Mucosa of rectum (tissue), 2 donors: ENCODE results near the gene C4orf46.
"Not testable (repeated sequence)": the region's sequence is repeated elsewhere in the genome, so short reads cannot be mapped to it uniquely, and the experiment has no call there.

ENCODE experiments used
- H3K27ac ChIP-seq, 2 donors: one replicate each; pipeline ENCODE4 v1.7.0; 2013; ENCODE audit warnings: inconsistent platforms in 2 of 2, low read depth in 2 of 2, low read length in 2 of 2
- H3K27me3 ChIP-seq, 2 donors: one replicate each; pipeline ENCODE4 v1.7.0; 2013; ENCODE audit warnings: low read length in 2 of 2; ENCODE audit not compliant: control insufficient read depth in 2 of 2, insufficient read depth in 2 of 2
- H3K36me3 ChIP-seq, 2 donors: one replicate each; pipeline ENCODE4 v1.7.0; 2013; ENCODE audit warnings: low read length in 2 of 2; ENCODE audit not compliant: control insufficient read depth in 2 of 2, insufficient read depth in 2 of 2
- H3K4me1 ChIP-seq, 2 donors: one replicate each; pipeline ENCODE4 v1.7.0; 2013; ENCODE audit warnings: low read length in 2 of 2, mild to moderate bottlenecking in 1 of 2; ENCODE audit not compliant: control insufficient read depth in 2 of 2, insufficient read depth in 2 of 2
- H3K4me3 ChIP-seq, 2 donors: one replicate each; pipeline ENCODE4 v1.7.0; 2013; ENCODE audit warnings: low read length in 2 of 2
- H3K9ac ChIP-seq, 2 donors: one replicate each; pipeline ENCODE4 v1.7.0; 2013; ENCODE audit warnings: low read length in 2 of 2, low read depth in 1 of 2, mild to moderate bottlenecking in 1 of 2
- H3K9me3 ChIP-seq, 2 donors: one replicate each; pipeline ENCODE4 v1.7.0; 2013; ENCODE audit warnings: low read length in 2 of 2; ENCODE audit not compliant: control insufficient read depth in 2 of 2
- donor health status: healthy.
- donor health status: Normal muscosa, but diverticular disease.

The C4orf46 gene

DNA sequence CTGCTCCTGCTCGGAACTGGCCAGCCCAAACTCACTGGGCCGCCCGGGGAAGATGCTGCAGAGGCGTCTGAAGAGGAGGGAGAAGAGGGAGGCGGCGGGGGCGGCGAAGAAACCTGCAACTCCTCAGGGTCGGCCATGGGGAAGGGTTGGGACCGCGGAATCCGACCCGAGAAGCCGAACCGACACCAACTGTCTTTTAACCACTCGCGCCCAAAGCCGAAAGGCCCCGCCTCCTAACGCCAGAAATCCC, at the start of gene C4orf46:
Gene C4orf46 (minus strand): TSS at position 223 of the 250 bp plus-strand sequence. CDS start 86 bp downstream, at position 137.
- Histone ChIP-seq H3K9me3 (no peaks in the 10 kb centered on the region), H3K4me3 (peak within 1 kb of the TSS; percentile 97 to 99), H3K4me1 (peaks cover 11 to 12% of the 10 kb centered on the region in 2 donors), H3K9ac (peak within 1 kb of the TSS; percentile 88 to 99), H3K27me3 (no peaks in the 10 kb centered on the region), H3K36me3 (peaks cover 0 to 3% of the 10 kb centered on the region in 2 donors), H3K27ac (peak within 1 kb of the TSS; percentile 96 to 99)

DNA sequence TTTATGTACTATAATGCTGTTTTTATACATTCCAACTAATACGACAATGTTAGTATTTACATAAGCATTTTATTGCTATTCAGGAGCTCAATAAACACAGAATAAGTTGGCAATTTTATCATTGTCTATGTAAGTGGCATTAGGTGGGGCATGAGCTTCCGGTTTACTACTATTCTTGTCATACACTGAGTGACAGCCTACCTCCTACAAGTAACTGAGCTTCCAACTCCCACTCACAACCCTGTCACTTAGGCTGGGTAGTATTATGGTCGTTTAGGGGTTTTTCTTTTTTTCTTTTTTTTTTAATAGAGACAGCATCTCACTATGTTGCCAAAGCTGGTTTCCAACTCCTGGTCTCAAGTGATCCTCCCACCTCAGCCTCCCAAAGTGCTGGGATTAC, 44.1 kb upstream of the C4orf46 start:
- H3K4me1 ChIP-seq, result no peaks in the 10 kb centered on the region
- no peak overlapping the region for H3K4me3 ChIP-seq
- peaks cover 56 to 60% of the 10 kb centered on the region in 2 donors for H3K36me3 ChIP-seq
- H3K9ac ChIP-seq, result no peak overlapping the region
- H3K27me3 ChIP-seq, result no peaks in the 10 kb centered on the region
- no peak overlapping the region for H3K27ac ChIP-seq
- H3K9me3 ChIP-seq, result no peaks in the 10 kb centered on the region

DNA sequence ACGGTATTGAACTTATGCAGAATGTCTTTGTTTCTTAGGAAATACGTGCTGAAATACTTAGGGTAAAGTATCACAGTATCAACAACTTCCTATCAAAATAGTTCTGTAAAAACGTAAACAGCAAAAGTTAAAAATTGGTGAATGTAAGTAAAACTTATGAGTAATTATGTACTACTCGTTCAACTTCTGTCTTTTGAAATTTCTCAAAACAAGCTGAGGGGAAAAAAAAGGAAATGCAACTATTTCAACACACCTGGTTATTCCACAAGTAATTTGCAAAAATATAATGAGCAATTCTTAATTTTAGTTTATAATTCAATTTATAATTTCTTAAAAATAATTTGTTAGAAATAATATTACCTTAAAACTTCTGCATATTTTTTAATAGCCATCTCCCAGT, 43.2 kb upstream of the C4orf46 start:
- no peak overlapping the region for H3K4me3 ChIP-seq
- no peak overlapping the region for H3K27ac ChIP-seq
- no peaks in the 10 kb centered on the region for H3K4me1 ChIP-seq
- H3K9ac ChIP-seq, result no peak overlapping the region
- peaks cover 59 to 67% of the 10 kb centered on the region in 2 donors for H3K36me3 ChIP-seq
- H3K27me3 ChIP-seq, result no peaks in the 10 kb centered on the region
- no peaks in the 10 kb centered on the region for H3K9me3 ChIP-seq

DNA sequence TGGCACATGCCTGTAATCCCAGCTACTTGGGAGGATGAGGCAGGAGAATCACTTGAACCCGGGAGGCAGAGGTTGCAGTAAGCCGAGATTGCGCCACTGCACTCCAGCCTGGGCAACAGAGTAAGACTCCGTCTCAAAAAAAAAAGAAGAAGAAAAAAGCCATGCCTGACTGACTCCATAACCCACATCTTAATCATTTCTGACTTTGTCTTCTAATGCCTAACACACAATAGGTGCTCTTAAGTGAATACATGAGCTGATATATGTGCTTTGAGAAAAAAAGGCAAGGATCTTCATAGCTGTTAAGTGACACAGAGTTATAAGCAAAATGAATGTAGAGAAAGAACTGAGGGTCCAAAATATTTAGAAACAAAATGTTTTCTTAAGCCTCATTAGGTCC, 40.9 kb upstream of the C4orf46 start:
- H3K36me3 ChIP-seq, result peaks cover 54 to 56% of the 10 kb centered on the region in 2 donors
- H3K9ac ChIP-seq, result not testable (repeated sequence)

DNA sequence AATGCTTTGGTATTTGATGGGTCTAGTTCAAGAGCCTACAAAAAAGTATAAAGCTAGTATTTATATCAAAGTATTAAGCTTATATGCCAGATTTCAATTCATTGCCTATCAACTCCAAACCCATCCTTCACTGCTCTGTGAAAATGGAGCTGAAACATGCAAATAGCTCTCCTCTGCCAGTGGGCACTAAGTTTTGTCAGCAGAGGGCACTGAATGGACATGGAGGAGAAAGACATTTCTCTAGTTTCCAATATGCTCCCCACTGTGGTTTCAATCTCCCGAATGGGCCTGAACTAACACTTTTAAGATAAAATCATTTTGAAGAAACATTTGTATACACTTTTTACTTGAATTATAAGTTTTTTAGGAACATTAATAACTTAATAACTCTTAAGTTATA, 39.1 kb upstream of the C4orf46 start:
- H3K9me3 ChIP-seq, result no peaks in the 10 kb centered on the region
- H3K27me3 ChIP-seq, result no peaks in the 10 kb centered on the region
- H3K4me3 ChIP-seq, result no peak overlapping the region
- no peaks in the 10 kb centered on the region for H3K4me1 ChIP-seq
- no peak overlapping the region for H3K9ac ChIP-seq
- H3K36me3 ChIP-seq, result peaks cover 51 to 67% of the 10 kb centered on the region in 2 donors
- H3K27ac ChIP-seq, result no peak overlapping the region

More for the DNA sequence above, 40.9 kb upstream of the C4orf46 start:
- H3K4me3 ChIP-seq, H3K9me3 ChIP-seq, H3K4me1 ChIP-seq, H3K27me3 ChIP-seq, H3K27ac ChIP-seq: not testable (repeated sequence)

DNA sequence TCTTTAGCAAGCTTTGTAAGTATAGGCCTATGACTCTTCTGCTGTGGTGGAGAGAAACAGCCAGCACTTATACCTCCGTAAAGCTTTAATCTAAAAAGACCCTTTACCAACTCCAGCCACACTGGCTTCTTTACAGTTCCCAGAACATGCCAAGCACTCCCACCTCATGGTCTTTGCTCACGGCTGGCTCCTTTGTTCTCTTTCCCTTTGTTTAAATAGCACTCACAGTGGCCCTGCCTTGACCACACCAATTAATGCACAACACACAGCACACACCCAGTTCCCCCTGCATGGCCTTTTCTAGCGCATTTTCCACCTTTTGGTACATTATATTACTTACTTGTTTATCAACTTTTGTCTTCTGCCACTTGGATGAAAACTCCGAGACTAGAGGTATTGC, 32.6 kb upstream of the C4orf46 start:
- Histone ChIP-seq H3K27ac (no peak overlapping the region), H3K36me3 (peaks cover 27 to 36% of the 10 kb centered on the region in 2 donors), H3K27me3 (no peaks in the 10 kb centered on the region), H3K9ac (no peak overlapping the region), H3K9me3 (no peaks in the 10 kb centered on the region), H3K4me3 (no peak overlapping the region), H3K4me1 (no peaks in the 10 kb centered on the region)

DNA sequence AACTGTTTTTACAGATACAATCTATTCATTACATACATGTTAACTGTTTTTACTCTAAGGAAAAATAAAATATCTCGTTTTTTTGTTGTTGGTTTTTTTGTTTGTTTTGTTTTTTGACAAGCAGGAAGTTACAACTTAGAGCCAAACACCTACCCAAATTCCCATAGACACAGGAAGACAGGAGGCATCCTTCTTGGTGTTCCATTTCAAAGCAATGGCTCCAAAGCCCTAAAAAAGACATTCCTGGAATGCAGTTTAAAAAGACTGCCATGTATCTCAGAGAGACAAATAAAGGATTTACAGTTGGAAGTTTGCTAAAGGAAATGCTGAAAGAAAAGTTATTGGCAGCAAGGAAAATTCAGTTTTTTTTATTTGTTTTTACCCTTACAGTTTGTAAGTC, 17.1 kb upstream of the C4orf46 start:
- Histone ChIP-seq H3K27ac (no peak overlapping the region), H3K9ac (no peak overlapping the region), H3K27me3 (no peaks in the 10 kb centered on the region), H3K4me1 (no peaks in the 10 kb centered on the region), H3K36me3 (peaks cover 13 to 26% of the 10 kb centered on the region in 2 donors), H3K4me3 (no peak overlapping the region), H3K9me3 (no peaks in the 10 kb centered on the region)

DNA sequence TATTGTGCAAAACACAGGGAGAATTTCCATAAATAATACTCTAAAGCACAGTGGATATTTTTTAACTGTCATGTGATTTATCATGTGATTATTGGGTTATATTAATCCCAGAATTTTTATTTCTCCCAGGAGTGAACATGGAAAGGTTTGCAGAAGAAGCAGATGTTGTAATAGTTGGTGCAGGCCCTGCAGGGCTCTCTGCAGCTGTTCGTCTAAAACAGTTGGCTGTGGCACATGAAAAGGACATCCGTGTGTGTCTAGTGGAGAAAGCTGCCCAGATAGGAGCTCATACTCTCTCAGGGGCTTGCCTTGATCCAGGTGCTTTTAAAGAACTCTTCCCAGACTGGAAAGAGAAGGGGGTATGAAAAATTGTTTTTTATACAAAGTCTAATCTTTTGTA, 10.4 kb upstream of the C4orf46 start:
- Histone ChIP-seq H3K4me3 (no peak overlapping the region), H3K4me1 (no peaks in the 10 kb centered on the region), H3K9me3 (no peaks in the 10 kb centered on the region), H3K36me3 (peaks cover 8 to 14% of the 10 kb centered on the region in 2 donors), H3K27me3 (no peaks in the 10 kb centered on the region), H3K9ac (no peak overlapping the region), H3K27ac (no peak overlapping the region)

DNA sequence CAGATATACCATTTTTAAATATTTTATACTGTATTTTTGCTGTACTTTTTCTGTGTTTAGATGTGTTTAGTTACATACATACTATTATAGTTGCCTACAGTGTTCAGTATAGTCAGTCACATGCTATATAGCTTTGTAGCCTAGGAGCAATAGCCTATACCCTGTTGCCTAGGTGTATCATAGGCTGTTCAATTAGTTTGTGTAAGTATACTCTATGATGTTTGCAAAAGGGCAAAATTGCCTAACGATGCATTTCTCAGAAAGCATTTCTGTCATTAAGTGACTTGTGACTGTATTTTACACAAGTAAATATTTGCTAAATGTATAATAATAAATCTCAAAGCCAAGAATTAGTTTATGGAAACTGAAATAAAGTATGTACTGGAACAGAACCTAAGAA, 9.9 kb upstream of the C4orf46 start:
- H3K27me3 ChIP-seq, result no peaks in the 10 kb centered on the region
- H3K27ac ChIP-seq, result no peak overlapping the region

DNA sequence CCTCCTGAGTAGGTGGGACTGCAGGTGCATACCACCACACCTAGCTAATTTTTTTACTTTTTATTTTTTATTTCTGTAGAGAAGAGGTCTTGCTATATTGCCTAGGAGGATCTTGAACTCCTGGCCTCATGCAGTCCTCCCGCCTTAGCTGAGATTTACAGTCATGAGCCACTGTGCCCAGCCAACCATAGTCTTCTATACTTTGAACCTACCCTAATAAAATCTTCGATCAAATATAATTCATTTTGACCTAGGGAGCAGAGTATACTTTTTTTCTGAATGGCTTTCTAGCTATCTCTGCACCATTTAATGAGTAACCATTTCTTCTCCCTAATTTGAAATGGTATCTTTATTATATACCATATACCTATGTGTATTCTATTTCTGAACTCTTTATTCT, 7.1 kb upstream of the C4orf46 start:
- H3K27ac ChIP-seq, result no peak overlapping the region
- peaks cover 3% of the 10 kb centered on the region in 2 donors for H3K36me3 ChIP-seq
- H3K9me3 ChIP-seq, result no peaks in the 10 kb centered on the region
- H3K4me3 ChIP-seq, result no peak overlapping the region
- no peaks in the 10 kb centered on the region for H3K4me1 ChIP-seq
- no peak overlapping the region for H3K9ac ChIP-seq
- no peaks in the 10 kb centered on the region for H3K27me3 ChIP-seq

More for the DNA sequence above, 9.9 kb upstream of the C4orf46 start:
- Histone ChIP-seq H3K9me3 (no peaks in the 10 kb centered on the region), H3K36me3 (peaks cover 6 to 10% of the 10 kb centered on the region in 2 donors), H3K4me3 (no peak overlapping the region), H3K4me1 (no peaks in the 10 kb centered on the region), H3K9ac (no peak overlapping the region)

DNA sequence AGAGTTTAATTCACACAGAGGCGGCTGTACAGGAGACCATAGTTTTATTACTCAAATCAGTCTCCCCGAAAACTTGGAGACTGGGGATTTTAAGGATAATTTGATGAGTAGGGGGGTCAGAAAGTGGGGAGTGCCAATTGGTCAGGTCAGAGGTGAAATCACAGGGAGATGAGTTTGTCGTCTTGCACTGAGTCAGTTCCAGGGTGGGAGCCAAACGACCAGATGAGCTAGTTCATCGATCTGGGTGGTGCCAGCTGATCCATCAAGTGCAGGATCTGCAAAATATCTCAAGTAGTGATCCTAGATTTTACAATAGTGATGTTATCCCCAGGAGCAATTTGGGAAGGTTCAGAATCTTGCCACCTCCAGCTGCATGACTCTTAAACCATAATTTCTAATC, 4.4 kb upstream of the C4orf46 start:
- H3K36me3 ChIP-seq, result peaks cover 0 to 3% of the 10 kb centered on the region in 2 donors

More for the DNA sequence above, 4.4 kb upstream of the C4orf46 start:
- Histone ChIP-seq H3K4me3 (no peak overlapping the region), H3K27me3 (no peaks in the 10 kb centered on the region), H3K9ac (no peak overlapping the region), H3K27ac (no peak overlapping the region), H3K9me3 (no peaks in the 10 kb centered on the region), H3K4me1 (peaks cover 5 to 6% of the 10 kb centered on the region in 2 donors)
